Fibroblast of pulmonary artery (primary cell): ENCODE measurements around the gene YPEL2.

Experiments used
- DNase-seq: peaks from one replicate; pipeline ENCODE4 v3.0.0-alpha.2; 2010; ENCODE audit warnings: low read depth
- H3K4me3 ChIP-seq: replicated peaks from 2 replicates; pipeline ENCODE4 v1.5.1; 2011; ENCODE audit warnings: low read depth, mild to moderate bottlenecking, control low read depth, low read length, moderate library complexity
- TF ChIP-seq, protein P1 (sequence below): IDR thresholded peaks from 2 replicates; pipeline ENCODE4 v1.5.1; 2011; ENCODE audit warnings: mild to moderate bottlenecking, control low read depth, low read length, inconsistent platforms; ENCODE audit errors: missing control alignments

Gene YPEL2

DNA sequence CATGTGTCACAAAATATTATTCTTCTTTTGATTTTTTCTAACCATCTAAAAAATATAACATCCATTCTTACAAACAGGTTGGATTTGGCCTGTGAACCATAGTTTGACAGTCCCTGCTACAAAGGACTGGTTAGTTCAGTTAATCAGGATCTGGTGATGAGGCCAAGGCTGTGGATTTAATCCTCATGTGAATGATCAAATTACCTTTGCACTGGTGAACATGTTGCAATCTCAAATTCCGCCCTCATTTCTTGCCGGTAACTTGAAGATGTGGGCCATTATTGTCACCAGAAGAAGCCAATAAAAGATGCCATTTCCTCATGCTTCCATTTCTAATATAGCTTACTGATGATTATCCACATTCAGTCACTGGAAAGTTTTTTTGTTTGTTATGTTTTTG, 35.3 kb upstream of the YPEL2 start:
- TF ChIP-seq, protein P1, sequence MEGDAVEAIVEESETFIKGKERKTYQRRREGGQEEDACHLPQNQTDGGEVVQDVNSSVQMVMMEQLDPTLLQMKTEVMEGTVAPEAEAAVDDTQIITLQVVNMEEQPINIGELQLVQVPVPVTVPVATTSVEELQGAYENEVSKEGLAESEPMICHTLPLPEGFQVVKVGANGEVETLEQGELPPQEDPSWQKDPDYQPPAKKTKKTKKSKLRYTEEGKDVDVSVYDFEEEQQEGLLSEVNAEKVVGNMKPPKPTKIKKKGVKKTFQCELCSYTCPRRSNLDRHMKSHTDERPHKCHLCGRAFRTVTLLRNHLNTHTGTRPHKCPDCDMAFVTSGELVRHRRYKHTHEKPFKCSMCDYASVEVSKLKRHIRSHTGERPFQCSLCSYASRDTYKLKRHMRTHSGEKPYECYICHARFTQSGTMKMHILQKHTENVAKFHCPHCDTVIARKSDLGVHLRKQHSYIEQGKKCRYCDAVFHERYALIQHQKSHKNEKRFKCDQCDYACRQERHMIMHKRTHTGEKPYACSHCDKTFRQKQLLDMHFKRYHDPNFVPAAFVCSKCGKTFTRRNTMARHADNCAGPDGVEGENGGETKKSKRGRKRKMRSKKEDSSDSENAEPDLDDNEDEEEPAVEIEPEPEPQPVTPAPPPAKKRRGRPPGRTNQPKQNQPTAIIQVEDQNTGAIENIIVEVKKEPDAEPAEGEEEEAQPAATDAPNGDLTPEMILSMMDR: no peak
- no peak overlapping the region for H3K4me3 ChIP-seq
- DNase-seq: no peak

DNA sequence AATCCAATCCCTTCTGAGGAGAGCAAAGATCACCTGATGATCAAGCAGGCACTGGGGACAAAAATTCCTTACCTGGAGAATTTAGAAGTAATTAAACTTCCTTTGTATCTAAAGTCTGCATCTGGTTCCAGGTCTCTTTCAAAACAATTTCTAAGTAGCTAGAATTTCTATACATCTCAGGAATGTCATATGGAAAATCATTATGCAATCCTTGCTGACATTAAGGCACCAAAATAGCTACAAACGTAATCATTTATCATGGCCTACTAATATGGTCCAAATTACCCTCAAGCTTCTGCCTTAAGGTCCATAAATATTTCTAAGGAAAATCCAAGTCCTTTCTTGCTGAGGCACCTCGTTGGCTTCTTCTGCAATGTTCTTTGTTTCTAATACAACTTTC, 32.9 kb upstream of the YPEL2 start:
- no peak overlapping the region for H3K4me3 ChIP-seq
- TF ChIP-seq, protein P1: no peak
- DNase-seq: peak; percentile 7

DNA sequence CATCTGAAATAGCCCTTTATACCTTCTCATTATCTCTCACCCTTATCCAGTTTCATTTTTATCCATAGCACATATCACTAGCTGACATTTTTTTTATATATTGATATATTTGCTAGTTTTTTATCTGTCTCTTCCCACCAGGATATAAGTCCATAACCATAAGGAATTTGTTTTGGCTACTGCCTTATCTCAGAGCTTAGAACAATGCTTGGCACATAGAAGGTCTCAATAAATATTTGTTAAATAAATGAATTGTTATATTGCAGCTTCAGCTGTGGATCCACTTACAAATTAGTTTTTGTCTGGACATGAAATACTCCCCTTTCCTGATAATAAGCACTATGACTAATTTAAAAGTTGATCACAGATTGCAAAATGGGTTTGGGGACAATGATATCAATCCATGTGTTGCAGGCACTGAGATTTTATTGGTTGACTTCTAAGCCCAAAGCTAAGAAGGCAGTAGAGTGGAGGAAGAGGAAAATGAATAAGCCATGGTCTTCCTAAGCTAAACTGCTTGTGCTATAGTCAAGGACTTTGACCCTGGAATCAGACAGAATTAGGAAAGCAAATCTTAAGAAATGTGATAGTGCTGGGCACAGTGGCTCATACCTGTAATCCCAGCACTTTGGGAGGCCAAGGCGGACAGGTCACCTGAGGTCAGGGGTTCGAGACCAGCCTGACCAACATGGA, 31.9 kb upstream of the YPEL2 start:
- peak; percentile 20 for DNase-seq
- no peak overlapping the region for H3K4me3 ChIP-seq
- TF ChIP-seq, protein P1: no peak

DNA sequence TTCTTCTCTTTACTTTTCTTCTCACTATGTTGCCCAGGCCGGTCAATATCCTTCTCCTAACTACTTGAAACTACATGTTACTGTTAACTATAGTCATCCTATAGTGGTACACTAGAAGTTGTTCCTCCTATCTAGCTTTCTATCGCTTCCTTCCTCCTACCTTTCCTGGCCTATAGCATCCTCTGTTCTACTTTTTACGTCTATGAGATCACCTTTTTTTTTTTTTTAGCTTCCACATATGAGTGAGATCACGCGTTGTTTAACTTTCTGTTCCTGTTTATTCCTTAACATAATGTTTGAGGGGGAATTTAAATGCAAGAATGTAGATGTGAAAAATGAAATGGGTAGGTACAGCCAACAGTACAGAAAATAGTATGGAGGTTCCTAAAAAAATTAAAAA, 30.5 kb upstream of the YPEL2 start:
- H3K4me3 ChIP-seq: no peak overlapping the region
- TF ChIP-seq, protein P1: no peak
- DNase-seq: no peak

DNA sequence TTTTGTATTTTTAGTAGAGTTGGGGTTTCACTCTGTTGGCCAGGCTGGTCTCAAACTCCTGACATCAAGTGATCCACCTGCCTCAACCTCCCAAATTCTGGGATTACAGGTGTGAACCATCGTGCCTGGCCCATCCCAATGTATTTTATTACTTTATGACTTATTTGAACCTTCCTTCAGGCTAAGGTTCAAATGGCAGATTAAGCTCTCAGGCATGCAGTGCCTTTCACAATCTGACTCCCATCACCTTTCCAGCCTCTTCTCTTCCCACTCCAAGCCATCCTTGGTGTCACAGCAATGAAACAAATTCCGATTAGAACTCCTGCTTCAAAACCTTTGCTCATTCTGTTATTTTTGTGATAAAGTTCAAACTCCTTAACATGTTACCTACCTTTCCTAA, 26.6 kb upstream of the YPEL2 start:
- H3K4me3 ChIP-seq: no peak overlapping the region
- TF ChIP-seq, protein P1: no peak
- no peak for DNase-seq

DNA sequence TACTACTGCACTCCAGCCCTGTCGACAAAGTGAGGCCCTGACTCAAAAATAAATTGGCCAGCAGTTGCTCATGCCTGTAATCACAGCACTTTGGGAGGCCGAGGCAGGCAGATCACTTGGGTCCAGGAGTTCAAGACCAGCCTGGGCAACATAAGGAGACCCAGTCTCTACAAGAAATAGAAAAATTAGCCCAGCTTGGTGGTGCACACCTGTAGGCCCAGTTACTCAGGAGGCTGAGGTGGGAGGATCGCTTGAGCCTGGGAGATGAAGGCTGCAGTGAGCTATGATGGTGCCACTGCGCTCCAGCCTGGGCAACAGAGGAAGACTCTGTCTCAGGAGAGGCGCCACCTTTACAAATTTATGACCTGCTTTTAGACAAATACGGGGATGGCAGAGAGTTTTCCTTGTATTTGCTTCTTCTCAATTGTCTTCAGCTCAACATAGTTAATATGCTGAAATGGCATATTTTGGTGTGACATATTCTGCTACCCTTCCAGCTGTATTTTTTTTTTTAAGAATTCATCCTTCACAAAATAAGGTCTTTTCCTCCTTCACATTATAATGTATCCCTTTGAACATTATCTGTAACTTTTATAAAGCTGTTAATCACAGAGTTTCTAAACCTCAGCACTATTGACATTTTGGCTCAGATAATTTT, 21.1 kb upstream of the YPEL2 start:
- DNase-seq: no peak
- TF ChIP-seq, protein P1: no peak
- H3K4me3 ChIP-seq: no peak overlapping the region
